H9 (cell line): ENCODE results near the gene KCNQ2. TPM values are rescaled to one million over a fixed set of nuclear protein-coding genes. Genes with fewer than 3 reads are reported as not detected.
A peak's percentile ranks its signal among the peaks of the same experiment; 100 is the strongest.

Experiments used
- DNase-seq: peaks from one replicate; pipeline ENCODE4 v3.0.0-alpha.2; 2017
- H2AFZ ChIP-seq: one replicate; pipeline ENCODE4 v1.6.1; 2013; ENCODE audit warnings: mild to moderate bottlenecking, low read length, control low read depth, moderate library complexity
- H2AK5ac ChIP-seq: 2 replicates; pipeline ENCODE4 v1.6.1; 2013; ENCODE audit warnings: low read length, control low read depth, mixed read lengths; ENCODE audit not compliant: insufficient read length
- H2BK120ac ChIP-seq: one replicate; pipeline ENCODE4 v1.6.1; 2013; ENCODE audit warnings: low read depth, mild to moderate bottlenecking, low read length, control low read depth, inconsistent platforms; ENCODE audit not compliant: poor library complexity, severe bottlenecking
- H2BK12ac ChIP-seq: 2 replicates; pipeline ENCODE4 v1.6.1; 2013; ENCODE audit warnings: low read length, control low read depth, mixed read lengths, low read depth; ENCODE audit not compliant: insufficient read length
- H2BK15ac ChIP-seq: 2 replicates; pipeline ENCODE4 v1.6.1; 2013; ENCODE audit warnings: low read depth, low read length, control low read depth
- H2BK20ac ChIP-seq: one replicate; pipeline ENCODE4 v1.6.1; 2013; ENCODE audit warnings: low read depth, mild to moderate bottlenecking, low read length, control low read depth, inconsistent platforms; ENCODE audit not compliant: poor library complexity, severe bottlenecking
- H2BK5ac ChIP-seq: 2 replicates; pipeline ENCODE4 v1.6.1; 2013; ENCODE audit warnings: low read length, control low read depth, mixed read lengths; ENCODE audit not compliant: insufficient read length
- H3K14ac ChIP-seq: 2 replicates; pipeline ENCODE4 v1.6.1; 2013; ENCODE audit warnings: low read length, control low read depth; ENCODE audit not compliant: insufficient read depth
- H3K18ac ChIP-seq: 2 replicates; pipeline ENCODE4 v1.6.1; 2013; ENCODE audit warnings: low read depth, mild to moderate bottlenecking, mixed read lengths, low read length, control low read depth; ENCODE audit not compliant: insufficient read length
- H3K23ac ChIP-seq: 2 replicates; pipeline ENCODE4 v1.6.1; 2013; ENCODE audit warnings: low read length, control low read depth, mixed read lengths, low read depth; ENCODE audit not compliant: insufficient read length
- H3K23me2 ChIP-seq: 2 replicates; pipeline ENCODE4 v1.6.1; 2013; ENCODE audit warnings: low read depth, mild to moderate bottlenecking, mixed read lengths, low read length, control low read depth; ENCODE audit not compliant: insufficient read length, poor library complexity, severe bottlenecking
- H3K27ac ChIP-seq: 2 replicates; pipeline ENCODE4 v1.5.1; 2013; ENCODE audit warnings: low read length, control low read depth, mixed read lengths, low read depth; ENCODE audit not compliant: insufficient read length
- H3K27me3 ChIP-seq: 2 replicates; pipeline ENCODE4 v1.6.1; 2013; ENCODE audit warnings: low read length, control low read depth, inconsistent platforms; ENCODE audit not compliant: insufficient read depth
- H3K4ac ChIP-seq: 2 replicates; pipeline ENCODE4 v1.6.1; 2013; ENCODE audit warnings: low read depth, mild to moderate bottlenecking, control low read depth, inconsistent platforms, low read length, moderate library complexity
- H3K4me1 ChIP-seq: 2 replicates; pipeline ENCODE4 v1.6.1; 2013; ENCODE audit warnings: low read length, control low read depth, inconsistent platforms; ENCODE audit not compliant: insufficient read depth
- H3K4me2 ChIP-seq: 2 replicates; pipeline ENCODE4 v1.6.1; 2013; ENCODE audit warnings: low read length, control low read depth, mixed read lengths; ENCODE audit not compliant: insufficient read length, insufficient read depth
- H3K56ac ChIP-seq: 2 replicates; pipeline ENCODE4 v1.6.1; 2013; ENCODE audit warnings: low read depth, mild to moderate bottlenecking, mixed read lengths, low read length, control low read depth; ENCODE audit not compliant: insufficient read length
- H3K79me1 ChIP-seq: 2 replicates; pipeline ENCODE4 v1.6.1; 2013; ENCODE audit warnings: low read depth, mild to moderate bottlenecking, moderate library complexity, low read length, control low read depth, inconsistent platforms; ENCODE audit not compliant: insufficient read depth, poor library complexity, severe bottlenecking
- H3K79me2 ChIP-seq: 2 replicates; pipeline ENCODE4 v1.6.1; 2013; ENCODE audit warnings: low read length, control low read depth, inconsistent platforms; ENCODE audit not compliant: insufficient read depth
- H3K9ac ChIP-seq: 2 replicates; pipeline ENCODE4 v1.6.1; 2013; ENCODE audit warnings: low read length, control low read depth, mixed read lengths; ENCODE audit not compliant: insufficient read length; ENCODE audit errors: extremely low read depth
- H3K9me3 ChIP-seq: one replicate; pipeline ENCODE4 v1.6.1; 2013; ENCODE audit warnings: low read depth, low read length, inconsistent platforms; ENCODE audit not compliant: control insufficient read depth
- H3T11ph ChIP-seq: one replicate; pipeline ENCODE4 v1.6.1; 2013; ENCODE audit warnings: mild to moderate bottlenecking, low read length, control low read depth, inconsistent platforms
- H4K20me1 ChIP-seq: one replicate; pipeline ENCODE4 v1.6.1; 2013; ENCODE audit not compliant: control insufficient read depth, insufficient read length, insufficient read depth
- H4K5ac ChIP-seq: 2 replicates; pipeline ENCODE4 v1.6.1; 2013; ENCODE audit warnings: low read depth, mild to moderate bottlenecking, mixed read lengths, low read length, control low read depth; ENCODE audit not compliant: insufficient read length
- H4K8ac ChIP-seq: replicated peaks from 2 replicates; pipeline ENCODE4 v1.6.1; 2013; ENCODE audit warnings: low read length, control low read depth, mixed read lengths, low read depth; ENCODE audit not compliant: insufficient read length
- H4K91ac ChIP-seq: 2 replicates; pipeline ENCODE4 v1.6.1; 2013; ENCODE audit warnings: low read depth, mild to moderate bottlenecking, moderate library complexity, mixed read lengths, low read length, control low read depth; ENCODE audit not compliant: insufficient read length
- H3K27ac Mint-ChIP-seq, 3 experiments: 2 replicates in 2 of 3; 3 replicates in 1 of 3; pipeline ENCODE4 v1.8.0; 2020 to 2021; ENCODE audit warnings: mixed read lengths in 3 of 3, mild to moderate bottlenecking in 1 of 3, moderate library complexity in 1 of 3
- H3K27me3 Mint-ChIP-seq: 2 replicates; pipeline ENCODE4 v1.8.0; 2021; ENCODE audit warnings: low read depth, mild to moderate bottlenecking, moderate library complexity, mixed read lengths
- H3K36me3 Mint-ChIP-seq, 3 experiments: 2 replicates in 2 of 3; 3 replicates in 1 of 3; pipeline ENCODE4 v1.8.0; 2020 to 2021; ENCODE audit warnings: low read depth in 3 of 3, mixed read lengths in 3 of 3; ENCODE audit not compliant: insufficient read depth in 1 of 3
- H3K4me1 Mint-ChIP-seq, 2 experiments: 2 replicates each; pipeline ENCODE4 v1.8.0; 2020; ENCODE audit warnings: mixed read lengths in 2 of 2
- H3K4me3 Mint-ChIP-seq, 2 experiments: 2 replicates in 1 of 2; 3 replicates in 1 of 2; pipeline ENCODE4 v1.8.0; 2020 to 2021; ENCODE audit warnings: mild to moderate bottlenecking in 2 of 2, mixed read lengths in 2 of 2, moderate library complexity in 1 of 2
- H3K9me3 Mint-ChIP-seq, 2 experiments: 2 replicates in 1 of 2; 3 replicates in 1 of 2; pipeline ENCODE4 v1.8.0; 2020; ENCODE audit warnings: mild to moderate bottlenecking in 2 of 2, mixed read lengths in 2 of 2, moderate library complexity in 1 of 2
- WGBS: extraction: QIAGEN DNeasy Blood & Tissue Kit; methylation state at CpG from one replicate; pipeline ENCODE4 v1.1.7; 2013; ENCODE audit warnings: missing lambda C conversion rate, low lambda C conversion rate, mixed read lengths; ENCODE audit not compliant: insufficient read length; ENCODE audit errors: extremely low coverage; 5-methylcytosine and 5-hydroxymethylcytosine counted together
- total RNA-seq: library from RNA; stranded (reverse); gene quantifications from 2 replicates; pipeline ENCODE4 v1.2.1, GENCODE V29; 2021
- TF ChIP-seq, protein P1 (sequence below): fragments of 200-600 bp; sonication (generic); conservative IDR thresholded peaks from 3 replicates; pipeline ENCODE4 v1.8.0; 2021; ENCODE audit warnings: antibody characterized with exemption, mild to moderate bottlenecking

The KCNQ2 gene
- total RNA-seq, 1 experiment from 2014 or later, result 69.2 TPM

- peaks cover 8% of the 10 kb centered on the region for H3K27me3 Mint-ChIP-seq
- H2AK5ac ChIP-seq, result no peak overlapping the region
- H3K27ac Mint-ChIP-seq, result no peak overlapping the region
- peaks cover 0 to 7% (median 4%) of the 10 kb centered on the region in 3 experiments; a peak in 3 of 7 replicates for H3K36me3 Mint-ChIP-seq
- TF ChIP-seq, protein P1, sequence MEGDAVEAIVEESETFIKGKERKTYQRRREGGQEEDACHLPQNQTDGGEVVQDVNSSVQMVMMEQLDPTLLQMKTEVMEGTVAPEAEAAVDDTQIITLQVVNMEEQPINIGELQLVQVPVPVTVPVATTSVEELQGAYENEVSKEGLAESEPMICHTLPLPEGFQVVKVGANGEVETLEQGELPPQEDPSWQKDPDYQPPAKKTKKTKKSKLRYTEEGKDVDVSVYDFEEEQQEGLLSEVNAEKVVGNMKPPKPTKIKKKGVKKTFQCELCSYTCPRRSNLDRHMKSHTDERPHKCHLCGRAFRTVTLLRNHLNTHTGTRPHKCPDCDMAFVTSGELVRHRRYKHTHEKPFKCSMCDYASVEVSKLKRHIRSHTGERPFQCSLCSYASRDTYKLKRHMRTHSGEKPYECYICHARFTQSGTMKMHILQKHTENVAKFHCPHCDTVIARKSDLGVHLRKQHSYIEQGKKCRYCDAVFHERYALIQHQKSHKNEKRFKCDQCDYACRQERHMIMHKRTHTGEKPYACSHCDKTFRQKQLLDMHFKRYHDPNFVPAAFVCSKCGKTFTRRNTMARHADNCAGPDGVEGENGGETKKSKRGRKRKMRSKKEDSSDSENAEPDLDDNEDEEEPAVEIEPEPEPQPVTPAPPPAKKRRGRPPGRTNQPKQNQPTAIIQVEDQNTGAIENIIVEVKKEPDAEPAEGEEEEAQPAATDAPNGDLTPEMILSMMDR, result no peak
- H3K9ac ChIP-seq, result no peak overlapping the region
- H3K4me3 Mint-ChIP-seq, result no peak overlapping the region
- H3K18ac ChIP-seq, result no peak overlapping the region
- H2BK5ac ChIP-seq, result no peak overlapping the region
- no peak overlapping the region for H4K91ac ChIP-seq
- no peaks in the 10 kb centered on the region for H3K79me2 ChIP-seq
- WGBS, result no CpG with 5 or more reads among the region's 12 CpGs
- no peak overlapping the region for H2BK12ac ChIP-seq
- no peaks in the 10 kb centered on the region for H3K4me1 ChIP-seq
- H3K56ac ChIP-seq, result no peak overlapping the region
- no peaks in the 10 kb centered on the region for H3K9me3 ChIP-seq
- no peaks in the 10 kb centered on the region for H3K27me3 ChIP-seq
- H4K8ac ChIP-seq, result peak overlapping the region; percentile 25
- no peak overlapping the region for H3K23ac ChIP-seq
- H2BK15ac ChIP-seq, result no peak overlapping the region
- peaks cover 0 to 10% of the 10 kb centered on the region in 2 experiments; a peak in 2 of 5 replicates for H3K9me3 Mint-ChIP-seq
- no peak overlapping the region for H3T11ph ChIP-seq
- H2AFZ ChIP-seq, result no peak overlapping the region
- no peak overlapping the region for H3K4ac ChIP-seq
- no peak overlapping the region for H3K27ac ChIP-seq
- no peak overlapping the region for H2BK120ac ChIP-seq
- H3K4me1 Mint-ChIP-seq, result peaks cover 5 to 7% of the 10 kb centered on the region in 2 experiments
- H3K14ac ChIP-seq, result no peak overlapping the region; the same call in 1 of the 2 replicates
- no peaks in the 10 kb centered on the region for H3K23me2 ChIP-seq
- no peak overlapping the region for H4K5ac ChIP-seq
- no peak for DNase-seq
- no peak overlapping the region for H3K4me2 ChIP-seq
- no peaks in the 10 kb centered on the region for H3K79me1 ChIP-seq
- peaks cover 2% of the 10 kb centered on the region for H4K20me1 ChIP-seq
- H2BK20ac ChIP-seq, result no peak overlapping the region
These were observed 121.1 kb downstream of the KCNQ2 start for GRCh38 chr20:63351326-63351700.
